Stimulated activated CD4-positive, alpha-beta T cell treated with anti-CD3 and anti-CD28 coated beads, TNF-alpha, amount 100 ng/mL, for 24 hours (primary cell): ENCODE measurements around the gene NCEH1.
A peak's percentile ranks its signal among the peaks of the same experiment; 100 is the strongest.
"Not testable (repeated sequence)": the region's sequence is repeated elsewhere in the genome, so short reads cannot be mapped to it uniquely, and the experiment has no call there.

Source experiments
- DNase-seq, 3 experiments: peaks; one replicate each; pipeline ENCODE4 v3.0.0-alpha.2; 2020; ENCODE audit warnings: low read depth in 3 of 3

The NCEH1 gene, protein sequence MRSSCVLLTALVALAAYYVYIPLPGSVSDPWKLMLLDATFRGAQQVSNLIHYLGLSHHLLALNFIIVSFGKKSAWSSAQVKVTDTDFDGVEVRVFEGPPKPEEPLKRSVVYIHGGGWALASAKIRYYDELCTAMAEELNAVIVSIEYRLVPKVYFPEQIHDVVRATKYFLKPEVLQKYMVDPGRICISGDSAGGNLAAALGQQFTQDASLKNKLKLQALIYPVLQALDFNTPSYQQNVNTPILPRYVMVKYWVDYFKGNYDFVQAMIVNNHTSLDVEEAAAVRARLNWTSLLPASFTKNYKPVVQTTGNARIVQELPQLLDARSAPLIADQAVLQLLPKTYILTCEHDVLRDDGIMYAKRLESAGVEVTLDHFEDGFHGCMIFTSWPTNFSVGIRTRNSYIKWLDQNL

GRCh38 chr3:172710664-172711453, at the start of gene NCEH1:
Gene NCEH1, minus strand, starts transcription at chr3:172711067. Its CDS starts 83 bp downstream, at chr3:172710984.
- peak; percentile 45 to 78 (median 53) for DNase-seq

- DNase-seq, result not testable (repeated sequence)
These were observed 49.5 kb upstream of the NCEH1 start for GRCh38 chr3:172760416-172760815.

DNA sequence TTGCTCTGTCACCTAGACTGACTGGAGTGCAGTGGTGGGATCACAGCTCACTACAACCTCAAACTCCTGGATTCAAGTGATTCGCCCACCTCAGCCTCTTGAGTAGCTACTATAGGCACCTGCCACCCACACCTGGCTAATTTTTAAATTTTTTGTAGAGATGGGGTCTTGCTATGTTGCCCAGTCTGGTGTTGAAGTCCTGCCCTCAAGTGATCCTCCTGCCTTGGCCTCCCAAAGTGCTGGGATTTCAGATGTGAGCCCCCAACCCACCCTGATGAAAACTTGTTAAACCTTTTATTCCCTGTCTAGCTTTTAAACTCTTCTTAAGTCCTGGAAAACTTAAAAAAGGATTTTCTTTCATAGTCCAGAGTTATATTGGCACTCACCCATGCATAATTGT, 42.3 kb upstream of the NCEH1 start:
- DNase-seq, result no peak

DNA sequence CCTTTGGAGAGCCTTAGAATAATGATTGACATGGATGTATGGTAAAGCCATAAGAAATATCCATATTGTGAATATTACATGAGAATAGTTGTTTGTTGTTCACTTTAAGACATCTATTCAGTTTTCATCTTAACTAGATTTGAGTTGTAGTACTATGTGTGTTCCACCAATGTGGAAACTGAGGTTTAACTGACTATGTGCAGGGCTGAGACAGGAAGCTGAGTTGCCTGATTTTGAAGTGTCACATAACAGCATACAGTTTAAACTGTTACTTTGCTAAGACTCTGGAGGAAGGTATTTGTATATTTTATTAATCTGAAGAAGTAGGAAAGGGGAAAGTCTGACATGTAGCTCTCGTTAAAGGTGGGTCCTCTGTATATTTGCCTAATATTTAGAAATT, 41.8 kb upstream of the NCEH1 start:
- DNase-seq, result no peak

DNA sequence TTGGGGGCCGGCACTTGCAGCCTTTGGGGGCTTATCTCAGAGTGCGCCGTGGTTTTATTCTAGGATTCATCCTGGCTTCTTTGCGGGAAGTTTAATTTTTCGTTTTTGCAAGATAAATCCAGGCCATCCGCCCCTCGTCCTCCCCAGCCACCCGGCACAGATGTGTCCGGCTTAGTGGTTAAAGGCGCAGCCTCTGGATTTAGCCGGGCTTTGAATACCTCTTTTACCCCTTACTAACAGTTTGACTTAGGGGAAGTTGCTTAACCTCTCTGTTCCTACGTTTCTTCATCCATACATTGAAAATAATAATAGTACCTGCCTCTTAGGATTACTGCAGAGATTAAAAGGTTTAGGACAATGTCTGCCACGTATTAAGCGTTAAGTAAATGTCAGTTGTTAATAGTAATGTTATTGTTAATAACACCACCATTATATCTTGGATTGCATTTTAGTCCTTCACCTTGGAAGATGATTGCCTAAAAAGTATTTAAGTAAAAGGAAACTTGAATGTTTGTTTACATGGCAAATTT, 40.4 kb upstream of the NCEH1 start:
- peak in 1 of 3 experiments; percentile 13 for DNase-seq

DNA sequence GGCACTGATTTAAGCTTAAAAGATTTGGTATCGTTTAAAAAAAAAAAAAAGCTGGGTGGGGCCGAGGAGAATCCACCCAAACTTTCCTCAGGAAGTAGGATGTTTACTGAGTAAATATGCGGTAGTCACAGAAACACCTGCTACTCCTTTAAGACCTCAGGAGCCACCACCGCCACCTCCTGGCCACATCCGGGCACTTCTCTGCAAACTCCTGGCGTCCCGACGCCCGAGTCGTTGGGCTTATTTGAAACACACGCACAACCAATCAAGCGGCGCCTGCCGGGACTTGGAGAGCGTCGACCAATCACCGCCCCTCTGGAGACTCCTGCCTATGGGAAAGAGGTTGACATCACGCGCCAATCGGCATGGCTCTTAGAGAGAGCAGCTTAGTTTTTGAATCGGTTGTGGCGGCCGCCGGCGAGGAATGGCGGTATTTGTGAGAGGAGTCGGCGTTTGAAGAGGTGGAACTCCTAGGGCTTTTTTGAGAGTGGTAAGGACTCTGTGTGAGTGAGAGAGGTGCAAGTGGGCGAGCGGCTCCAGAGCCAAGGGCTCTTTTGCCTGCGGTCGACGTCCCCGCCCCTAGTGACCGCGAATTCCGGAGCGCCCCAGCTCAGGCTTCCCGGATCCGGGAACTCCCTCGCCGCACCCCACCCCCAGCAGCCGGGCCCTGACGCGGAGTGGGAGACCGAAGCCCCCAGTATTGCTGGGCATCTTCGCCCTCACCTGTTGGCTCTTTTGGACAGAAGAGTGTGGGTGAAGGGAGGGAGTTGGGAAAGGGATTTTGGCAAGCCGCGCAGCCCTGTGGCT, 39.7 kb upstream of the NCEH1 start, which contains the start of gene ECT2:
TSS of gene ECT2 (plus strand) at position 359 of the 807 bp plus-strand sequence. CDS start 3,805 bp downstream, outside the sequence.
- DNase-seq, result peak; percentile 90 to 97 (median 95)

GRCh38 chr3:172750069-172750367, 39.2 kb upstream of the NCEH1 start:
- DNase-seq, result no peak

GRCh38 chr3:172749230-172749965, 38.5 kb upstream of the NCEH1 start:
- DNase-seq, result no peak

DNA sequence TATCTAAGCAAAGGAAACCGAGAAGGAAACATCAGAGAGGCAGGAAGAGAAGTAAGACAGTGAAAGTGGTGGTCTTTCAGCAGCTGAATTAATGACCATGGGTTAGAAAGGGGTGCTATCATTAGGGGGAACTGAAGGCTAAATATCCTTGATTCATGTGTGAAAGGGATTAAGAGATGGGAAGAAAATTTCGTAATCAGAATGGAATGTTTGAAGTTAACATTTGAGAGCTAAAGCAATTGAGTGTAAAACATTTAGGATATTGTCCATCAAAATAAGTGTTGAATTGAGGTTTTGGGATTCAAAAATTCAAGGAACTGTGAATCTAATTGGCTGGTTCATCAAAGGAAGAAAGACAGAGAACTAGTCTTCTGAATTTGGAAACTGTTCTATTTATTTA, 35.6 kb upstream of the NCEH1 start:
- DNase-seq, result no peak

DNA sequence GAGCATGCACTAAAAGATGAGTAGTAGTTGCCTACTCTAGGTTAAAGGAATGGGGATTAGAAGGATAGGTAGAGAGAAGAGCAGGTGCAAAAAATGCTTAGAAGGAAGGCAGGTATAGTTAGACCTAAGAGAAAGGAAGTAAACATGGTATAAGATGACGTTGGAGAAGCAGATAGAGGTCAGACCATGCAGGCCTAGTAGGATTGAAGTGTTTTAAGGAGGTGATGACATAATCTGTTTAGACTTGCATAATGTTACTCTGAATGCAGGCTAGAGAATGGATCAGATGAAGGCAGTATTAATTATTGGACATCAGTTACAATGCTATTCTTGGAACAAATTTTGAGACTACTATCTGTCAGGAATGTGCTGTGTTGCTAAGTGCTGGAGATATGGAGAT, 28.6 kb upstream of the NCEH1 start:
- no peak for DNase-seq

DNA sequence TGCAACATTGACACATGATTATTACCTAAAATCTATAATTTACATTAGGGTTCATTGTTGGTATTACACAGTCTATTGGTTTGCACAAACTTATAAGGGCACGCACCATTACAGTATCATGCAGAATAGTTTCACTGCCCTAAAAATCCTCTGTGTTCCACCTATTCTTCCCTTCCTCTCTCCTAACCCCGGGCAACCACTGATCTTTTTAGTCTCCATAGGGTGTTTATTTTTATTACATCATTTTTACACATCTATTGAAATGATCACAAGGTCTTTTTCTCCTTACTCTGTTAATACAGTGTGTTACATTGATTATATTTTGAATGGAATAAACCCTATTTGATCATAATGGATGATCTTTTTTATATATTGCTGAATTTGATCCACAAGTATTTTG, 24.1 kb upstream of the NCEH1 start:
- no peak for DNase-seq

- DNase-seq, result no peak
These were observed 15.5 kb upstream of the NCEH1 start for GRCh38 chr3:172726380-172726779.

- DNase-seq, result not testable (repeated sequence)
These were observed 11.7 kb upstream of the NCEH1 start for GRCh38 chr3:172722536-172723040.

GRCh38 chr3:172717493-172718088, 6.7 kb upstream of the NCEH1 start:
- no peak for DNase-seq

GRCh38 chr3:172716476-172716875, 5.6 kb upstream of the NCEH1 start:
- DNase-seq, result no peak

DNA sequence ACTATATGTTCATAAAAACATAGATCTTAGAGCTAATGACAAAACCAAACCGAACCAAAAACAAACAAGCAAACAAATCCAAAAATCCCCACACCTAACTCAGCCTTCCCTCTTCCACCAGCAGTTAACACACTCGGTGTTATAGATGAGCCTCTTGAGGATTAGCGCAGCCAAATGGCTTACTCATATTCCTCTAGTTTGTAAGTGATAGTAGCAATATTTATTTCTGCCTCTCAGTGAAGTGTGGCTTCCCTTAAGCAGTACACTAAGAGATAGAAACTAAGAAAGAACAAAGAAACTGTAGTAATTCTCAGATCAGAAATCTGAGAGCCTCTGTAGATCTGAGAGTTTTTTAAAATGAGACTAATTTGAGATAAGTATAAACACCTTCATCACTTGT, 2.4 kb upstream of the NCEH1 start:
- DNase-seq, result no peak

DNA sequence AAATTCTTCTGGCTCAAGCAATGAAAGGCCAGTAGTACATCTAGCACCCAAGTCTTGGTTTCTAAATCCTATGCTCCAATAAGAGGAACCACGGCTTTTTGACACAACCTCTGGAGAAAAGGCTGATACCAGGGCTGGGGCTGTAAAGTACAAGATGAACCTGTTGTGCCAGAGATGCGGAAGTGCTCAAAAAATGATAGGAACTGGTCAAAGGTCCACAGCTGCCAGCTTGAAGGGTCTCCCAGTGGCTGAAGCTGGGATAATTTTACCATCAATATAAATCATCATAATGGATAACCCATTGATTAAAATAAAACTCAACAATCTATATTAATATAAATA, 558 bp upstream of the NCEH1 start:
- no peak for DNase-seq

DNA sequence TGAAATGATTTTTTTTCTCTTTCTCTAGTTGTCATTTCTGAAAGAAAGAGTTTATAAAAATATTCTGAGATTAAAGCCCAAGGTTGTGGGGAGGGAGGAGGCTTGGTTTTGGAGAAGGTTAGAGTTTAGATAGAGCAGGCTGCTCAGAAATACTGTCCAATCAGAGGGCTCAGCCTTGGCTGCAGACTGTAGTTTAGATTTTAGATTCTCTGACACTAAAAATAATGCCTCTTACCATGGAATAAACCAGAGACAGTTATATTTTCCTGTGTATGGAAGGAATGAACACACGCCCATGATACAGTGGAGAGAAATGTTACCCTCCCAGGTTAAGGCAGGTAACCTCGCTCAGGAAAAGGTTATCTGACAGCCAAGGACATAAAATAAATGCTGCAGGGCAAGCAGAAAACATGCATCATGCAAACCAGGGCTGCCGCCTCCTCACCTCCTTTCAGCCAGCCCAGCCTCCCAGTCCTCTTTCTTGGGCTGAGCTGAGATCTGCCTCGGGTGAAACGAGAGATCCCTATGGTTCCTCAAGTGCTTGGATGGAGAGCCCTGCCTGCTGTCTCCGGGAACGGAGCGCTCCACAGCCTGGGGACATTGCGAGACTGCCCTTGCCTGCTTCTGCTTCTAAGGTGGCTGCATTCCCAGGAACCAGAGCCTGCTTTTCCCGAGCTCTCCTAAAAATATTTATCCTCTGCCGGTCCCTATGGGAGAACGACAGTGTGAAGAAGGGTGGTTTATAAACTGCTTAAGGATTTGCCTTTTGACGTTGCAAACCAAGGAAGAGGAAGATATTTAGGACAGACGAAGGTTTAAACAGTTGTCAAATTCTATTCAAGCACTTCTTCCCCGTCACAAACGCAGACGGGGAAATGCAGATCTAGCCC, 848 bp downstream of the NCEH1 start:
- DNase-seq, result peak in 1 of 3 experiments; percentile 8

- no peak for DNase-seq
These were observed 1.7 kb downstream of the NCEH1 start for GRCh38 chr3:172708921-172709773.
